Measurements from ENCODE around the gene ZSCAN16.
"Not testable (repeated sequence)": the region's sequence is repeated elsewhere in the genome, so short reads cannot be mapped to it uniquely, and the experiment has no call there.

Gene ZSCAN16

DNA sequence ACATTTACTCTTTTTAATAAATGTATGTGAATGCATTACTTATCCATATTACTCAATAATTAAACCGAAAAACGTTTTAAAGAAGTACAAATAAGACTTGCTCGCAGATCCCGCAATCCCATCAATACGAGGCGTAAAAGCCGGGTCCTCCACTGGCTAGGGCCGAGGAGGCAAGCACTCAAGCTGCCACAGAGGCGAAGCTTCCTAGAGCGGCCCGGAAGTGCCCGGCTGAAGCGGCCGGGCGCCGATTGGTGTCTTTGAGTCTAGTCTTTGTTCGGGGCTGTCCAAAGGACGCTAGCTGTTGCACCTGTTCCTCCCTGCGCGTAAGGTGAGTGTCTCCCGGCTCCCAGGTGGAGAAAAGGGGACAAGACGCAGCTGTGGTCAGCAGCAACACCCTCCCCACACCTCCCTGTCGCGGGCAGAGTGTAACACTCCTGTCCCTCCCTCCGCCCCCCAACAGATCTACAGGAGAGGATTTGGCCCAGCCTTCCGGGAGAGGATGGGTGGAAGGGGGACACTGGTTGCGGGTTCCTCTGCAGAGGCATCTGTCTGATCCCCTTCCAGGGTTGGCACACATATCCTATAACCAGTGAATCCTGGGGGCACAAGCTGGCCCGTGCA lies at the start of gene ZSCAN16:
TSS of gene ZSCAN16 (plus strand) at position 260 of the 621 bp plus-strand sequence. CDS start 835 bp downstream, outside the sequence.
- DNase-seq = peak; percentile 85

DNA sequence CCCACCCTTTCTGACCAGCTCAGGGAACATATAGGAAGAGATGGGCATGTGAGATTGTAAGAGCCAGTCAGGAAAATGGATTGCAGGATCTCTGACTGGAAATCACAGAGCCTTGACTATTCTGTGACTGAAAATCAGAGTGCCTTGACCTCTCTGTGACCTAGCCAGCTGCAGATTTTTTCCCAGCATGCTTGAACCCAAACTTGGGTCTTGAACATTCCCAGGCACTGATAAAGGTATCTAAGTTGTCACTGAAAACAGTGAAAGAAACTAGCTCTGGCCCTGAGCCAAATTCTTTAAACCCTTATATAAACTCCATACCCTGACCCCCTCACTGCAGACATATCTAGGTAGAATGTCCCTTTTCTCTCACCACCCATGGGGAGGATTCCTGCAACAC lies 46.4 kb upstream of the ZSCAN16 start:
- no peak for DNase-seq

DNA sequence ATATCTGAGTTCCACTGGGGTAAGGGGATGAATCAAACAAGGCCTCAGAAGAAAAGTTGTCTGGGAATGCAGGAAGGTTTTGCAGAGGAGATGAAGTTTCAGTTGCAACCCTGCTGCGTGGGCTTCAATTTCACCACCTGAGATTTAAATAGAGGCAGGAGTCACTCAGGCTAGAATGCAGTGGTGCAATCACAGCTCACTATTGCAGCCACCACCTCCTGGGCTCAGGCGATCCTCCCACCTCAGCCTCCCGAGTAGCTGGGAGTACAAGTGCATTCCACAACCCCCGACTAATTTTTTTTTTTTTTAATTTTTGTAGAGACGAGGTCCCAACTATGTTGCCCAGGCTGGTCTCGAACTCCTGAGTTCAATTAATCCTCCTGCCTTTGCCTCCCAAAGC lies 45.6 kb upstream of the ZSCAN16 start:
- DNase-seq = no peak

DNA sequence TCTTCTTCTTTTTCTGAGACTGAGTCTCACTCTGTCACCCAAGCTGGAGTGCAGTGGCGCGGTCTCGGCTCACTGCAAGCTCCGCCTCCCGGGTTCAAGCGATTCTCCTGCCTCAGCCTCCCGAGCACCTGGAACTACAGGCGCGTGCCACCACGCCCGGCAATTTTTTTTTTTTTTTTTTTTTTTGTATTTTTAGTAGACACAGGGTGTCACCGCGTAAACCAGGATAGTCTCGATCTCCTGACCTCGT lies 44.1 kb upstream of the ZSCAN16 start, which contains the start of gene ZNF165:
TSS of gene ZNF165 (plus strand) at position 188 of the 250 bp plus-strand sequence. CDS start 4,913 bp downstream, outside the sequence.
- not testable (repeated sequence) for DNase-seq

DNA sequence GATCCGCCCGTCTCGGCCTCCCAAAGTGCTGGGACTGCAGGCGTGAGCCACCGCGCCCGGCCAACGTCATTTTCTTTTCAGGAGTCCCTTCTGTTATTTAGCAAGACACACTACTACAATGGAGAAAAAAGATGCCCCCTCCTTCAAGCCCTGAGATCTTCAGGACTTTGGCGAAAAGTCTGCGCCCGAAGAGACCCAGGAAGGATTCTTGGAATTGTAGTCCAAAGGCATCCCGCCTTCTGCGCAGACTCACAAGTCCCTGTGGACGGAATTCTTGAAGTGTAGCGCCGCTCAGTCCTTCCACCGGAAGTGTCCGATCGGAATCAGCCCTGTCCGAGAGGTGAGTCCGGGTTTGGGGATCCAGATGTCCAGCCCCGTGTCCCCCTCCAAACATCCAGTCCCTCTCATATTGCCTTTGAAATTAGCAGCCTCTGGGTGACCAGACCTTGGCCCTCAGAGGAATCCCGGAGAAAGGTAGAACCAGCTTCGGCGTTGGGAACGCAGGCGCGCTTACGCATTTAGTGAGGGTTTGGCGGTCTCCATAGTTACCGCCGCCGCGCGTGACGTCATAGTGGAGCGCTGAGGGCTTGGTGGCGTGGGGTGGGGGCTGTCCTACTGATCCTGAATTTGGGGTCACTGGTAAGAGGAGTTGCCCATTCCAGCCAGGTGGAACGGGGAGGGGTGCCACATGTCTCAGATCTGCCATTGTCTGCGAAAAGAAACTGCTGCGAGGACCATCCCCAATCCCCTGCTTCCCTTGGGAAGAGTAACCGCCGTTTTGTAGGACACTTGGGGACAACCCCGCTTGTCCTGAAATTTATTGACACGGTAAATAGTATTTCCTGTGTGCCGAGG lies 43.6 kb upstream of the ZSCAN16 start:
- peak; percentile 95 for DNase-seq

DNA sequence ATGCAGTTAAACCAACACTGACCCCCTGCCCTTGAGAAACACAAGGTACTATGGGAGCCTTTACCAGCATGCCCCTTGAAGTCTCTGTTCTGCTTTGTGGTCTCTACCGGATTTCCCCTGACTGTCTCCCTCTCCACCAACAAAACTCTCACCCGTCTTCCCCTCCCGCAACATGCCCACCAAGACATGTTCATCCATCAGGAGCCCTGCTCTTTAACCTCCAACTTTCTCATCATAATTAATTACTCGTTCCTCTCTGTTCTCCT lies 43.0 kb upstream of the ZSCAN16 start:
- DNase-seq = peak; percentile 74

DNA sequence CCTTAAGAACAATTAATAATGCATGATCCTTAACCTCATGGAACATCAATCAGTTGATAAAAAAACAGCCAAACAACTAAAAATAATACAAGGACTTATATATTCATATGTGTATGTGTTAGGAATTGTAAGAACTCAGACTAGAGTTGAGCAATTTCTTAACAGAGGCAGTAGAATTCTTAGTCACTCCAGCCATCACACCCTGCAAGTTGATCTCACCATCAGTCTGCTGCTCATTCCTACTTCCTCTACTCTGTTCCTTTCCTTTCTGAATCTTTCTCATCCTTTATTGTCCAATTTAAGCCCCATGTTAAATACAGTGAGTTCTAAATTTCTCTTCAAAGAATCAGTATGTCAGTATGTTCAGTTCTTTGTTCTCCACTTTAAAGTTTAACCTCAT lies 41.5 kb upstream of the ZSCAN16 start:
- no peak for DNase-seq

DNA sequence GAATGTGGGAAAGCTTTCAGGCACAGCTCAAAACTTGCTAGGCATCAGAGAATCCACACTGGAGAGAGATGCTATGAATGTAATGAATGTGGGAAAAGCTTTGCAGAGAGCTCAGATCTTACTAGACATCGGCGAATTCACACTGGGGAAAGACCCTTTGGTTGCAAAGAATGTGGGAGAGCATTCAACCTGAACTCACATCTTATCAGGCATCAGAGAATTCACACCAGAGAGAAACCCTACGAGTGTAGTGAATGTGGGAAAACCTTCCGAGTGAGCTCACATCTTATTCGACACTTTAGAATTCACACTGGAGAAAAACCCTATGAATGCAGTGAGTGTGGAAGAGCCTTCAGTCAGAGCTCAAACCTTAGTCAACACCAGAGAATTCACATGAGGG lies 35.4 kb upstream of the ZSCAN16 start:
- no peak for DNase-seq

DNA sequence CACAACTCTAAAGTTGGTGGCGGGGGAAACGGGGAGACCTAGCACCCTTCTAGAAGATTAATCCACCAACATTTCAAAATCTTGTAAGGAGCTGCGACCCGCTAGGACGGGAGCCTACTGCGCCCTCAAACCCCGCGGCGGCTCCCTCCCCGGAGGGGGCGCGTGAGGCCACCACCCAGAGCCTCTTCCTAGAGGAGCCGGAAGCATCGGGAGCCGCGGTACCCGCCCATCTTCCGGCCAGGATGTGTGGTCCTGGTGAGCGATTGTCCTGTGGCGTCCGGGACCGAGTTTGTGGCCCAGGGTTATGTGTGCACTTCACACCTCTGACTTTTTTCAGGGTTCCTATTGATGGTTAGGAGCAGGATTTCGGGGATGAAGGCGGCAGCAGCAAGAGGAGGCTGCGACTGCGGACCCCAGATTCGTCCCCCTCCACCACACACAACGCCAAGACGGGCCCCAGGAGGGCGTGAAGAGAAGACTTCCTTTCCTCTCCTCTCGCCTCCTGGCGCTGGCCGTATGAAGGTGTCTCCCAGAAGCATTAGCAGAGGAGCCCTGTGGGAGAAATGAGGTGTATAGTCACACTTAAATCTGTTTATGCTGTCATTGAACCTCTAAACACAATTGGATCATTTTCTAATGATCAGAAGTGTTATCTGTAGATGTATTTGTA lies 33.4 kb upstream of the ZSCAN16 start:
- no peak for DNase-seq

DNA sequence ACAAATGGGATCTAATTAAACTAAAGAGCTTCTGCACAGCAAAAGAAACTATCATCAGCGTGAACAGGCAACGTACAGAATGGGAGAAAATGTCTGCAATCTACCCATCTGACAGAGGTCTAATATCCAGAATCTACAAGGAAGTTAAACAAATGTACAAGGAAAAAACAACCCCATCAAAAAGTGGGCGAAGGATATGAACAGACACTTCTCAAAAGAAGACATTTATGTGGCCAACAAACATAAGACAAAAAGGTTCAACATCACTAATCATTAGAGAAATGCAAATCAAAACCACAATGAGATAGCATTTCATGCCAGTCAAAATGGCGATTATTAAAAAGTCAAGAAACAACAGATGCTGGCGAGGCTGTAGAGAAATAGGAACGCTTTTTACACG lies 22.2 kb upstream of the ZSCAN16 start:
- DNase-seq = not testable (repeated sequence)

DNA sequence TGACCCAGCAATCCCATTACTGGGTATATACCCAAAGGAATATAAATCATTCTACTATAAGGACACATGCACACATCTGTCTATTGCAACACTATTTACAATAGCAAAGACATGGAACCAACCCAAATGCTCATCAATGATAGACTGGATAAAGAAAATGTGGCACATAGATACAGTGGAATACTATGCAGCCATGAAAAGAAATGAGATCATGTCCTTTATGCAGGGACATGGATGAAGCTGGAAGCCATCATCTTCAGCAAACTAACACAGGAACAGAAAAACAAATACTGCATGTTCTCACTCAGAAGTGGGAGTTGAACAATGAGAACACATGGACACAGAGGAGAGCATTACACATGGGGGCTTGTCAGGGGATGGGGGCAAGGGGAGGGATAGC lies 21.7 kb upstream of the ZSCAN16 start:
- not testable (repeated sequence) for DNase-seq

DNA sequence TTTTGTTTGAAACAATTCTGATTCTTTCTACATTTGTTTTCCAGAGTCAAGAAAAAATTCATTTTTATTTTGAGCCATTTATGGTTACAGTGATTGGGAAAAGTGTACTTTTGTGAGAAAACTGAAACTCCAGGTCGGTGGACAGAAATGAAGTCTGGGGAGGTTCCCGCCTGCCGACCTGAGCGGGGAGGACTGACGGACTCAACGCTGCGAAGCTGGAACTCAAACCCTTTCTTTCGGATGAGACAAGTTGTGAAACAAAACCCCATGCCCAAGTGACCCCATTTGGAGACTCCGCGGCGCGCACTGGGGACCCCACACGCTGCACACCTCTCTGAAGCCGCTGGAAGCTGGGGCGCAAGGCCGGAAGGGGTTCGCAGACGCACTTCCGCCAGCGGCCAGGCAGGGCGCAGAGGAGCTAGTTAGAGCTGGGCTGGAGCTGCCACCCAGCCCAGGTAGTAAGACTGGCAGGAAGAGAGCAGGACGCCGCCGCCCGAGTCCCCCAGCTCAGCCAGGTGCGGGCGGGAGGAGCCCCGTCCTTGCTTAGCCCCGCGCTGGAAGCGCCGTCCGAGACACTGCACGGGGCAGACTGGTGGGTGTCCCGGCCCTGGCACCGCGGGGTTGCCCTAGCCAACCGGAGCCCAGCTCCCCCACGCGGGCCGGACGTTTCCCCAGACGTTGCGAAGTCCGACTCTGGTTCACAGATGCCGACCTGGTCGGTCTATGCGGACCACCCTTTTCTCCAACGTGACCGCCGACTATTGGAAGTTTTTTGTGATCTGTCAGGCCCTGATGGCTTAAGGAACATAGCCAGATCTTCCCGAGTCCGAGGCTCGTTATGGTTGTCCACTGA lies 19.8 kb upstream of the ZSCAN16 start:
- peak; percentile 88 for DNase-seq

DNA sequence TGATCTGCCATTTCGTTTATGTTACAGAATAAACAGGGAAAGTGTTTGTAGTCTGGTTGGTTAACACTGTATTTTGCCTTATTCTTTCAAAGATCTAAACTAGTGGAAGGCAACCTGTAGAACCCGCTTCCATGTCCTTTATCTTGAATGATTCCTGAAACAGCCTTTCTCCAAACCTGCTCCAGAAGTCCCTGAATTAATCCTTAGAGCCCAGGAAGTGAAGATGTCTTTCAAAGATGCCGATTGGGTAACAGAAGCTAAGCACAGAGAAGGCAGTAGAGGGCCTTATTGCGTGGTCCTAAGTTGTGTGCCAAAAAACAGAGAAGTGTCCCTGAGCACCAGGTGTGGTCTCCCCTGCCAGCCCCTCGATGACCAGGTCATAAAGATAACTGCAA lies 19.2 kb upstream of the ZSCAN16 start:
- no peak for DNase-seq

DNA sequence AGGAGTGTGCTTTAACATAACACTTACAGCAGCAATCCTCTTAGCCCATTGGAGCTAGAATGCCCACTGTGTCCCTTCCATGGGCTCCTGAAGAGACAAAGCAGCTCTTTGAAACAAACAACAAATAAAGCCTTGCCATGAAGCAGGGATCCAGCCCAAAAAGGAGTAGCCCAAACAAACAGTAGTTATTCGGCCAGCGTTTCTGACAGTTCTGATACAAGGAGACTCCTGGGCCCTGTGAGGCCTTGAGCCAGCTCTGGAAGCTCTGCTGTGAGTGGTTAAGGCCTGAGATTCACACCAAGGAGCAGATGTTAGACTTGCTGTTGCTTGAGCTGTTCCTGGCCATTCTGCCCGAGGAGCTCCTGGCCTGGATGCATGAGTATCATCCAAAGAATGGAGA lies 16.9 kb upstream of the ZSCAN16 start:
- DNase-seq = no peak

DNA sequence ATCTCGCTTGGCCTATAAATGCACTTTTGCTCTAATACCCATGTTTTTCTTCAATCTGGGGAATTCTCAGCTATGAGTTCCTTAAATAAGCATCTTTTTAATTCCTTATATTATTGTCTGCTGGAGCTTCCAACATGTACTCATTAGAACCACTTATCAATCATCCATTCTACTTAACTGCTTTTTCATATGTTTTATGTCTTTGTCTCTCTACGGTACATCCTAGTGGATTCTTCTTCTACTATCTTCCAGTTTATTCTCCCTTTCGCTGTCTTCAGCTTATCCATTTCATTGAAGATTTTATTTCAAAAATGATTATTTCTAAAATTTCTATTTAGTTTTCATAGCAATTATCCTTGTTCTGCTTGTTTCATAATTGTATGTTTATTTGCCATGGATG lies 12.4 kb upstream of the ZSCAN16 start:
- no peak for DNase-seq

DNA sequence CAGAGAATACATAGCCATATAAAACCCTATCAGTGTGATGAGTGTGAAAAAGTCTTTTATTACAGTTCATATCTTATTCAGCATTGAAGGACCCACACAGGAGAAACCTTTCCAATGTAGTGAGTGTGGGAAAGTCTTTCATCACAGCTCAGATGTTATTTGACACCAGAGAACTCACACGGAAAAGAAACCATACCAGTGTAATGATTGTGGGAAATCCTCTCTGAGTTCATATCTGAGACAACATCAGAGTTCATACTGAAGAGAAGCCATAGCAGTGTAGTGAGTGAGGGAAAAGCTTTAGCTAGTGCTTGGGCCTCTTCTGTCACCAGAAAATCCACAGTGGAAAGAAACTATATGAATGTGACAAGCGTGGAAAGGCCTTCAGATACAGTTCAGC lies 8.6 kb upstream of the ZSCAN16 start:
- no peak for DNase-seq

DNA sequence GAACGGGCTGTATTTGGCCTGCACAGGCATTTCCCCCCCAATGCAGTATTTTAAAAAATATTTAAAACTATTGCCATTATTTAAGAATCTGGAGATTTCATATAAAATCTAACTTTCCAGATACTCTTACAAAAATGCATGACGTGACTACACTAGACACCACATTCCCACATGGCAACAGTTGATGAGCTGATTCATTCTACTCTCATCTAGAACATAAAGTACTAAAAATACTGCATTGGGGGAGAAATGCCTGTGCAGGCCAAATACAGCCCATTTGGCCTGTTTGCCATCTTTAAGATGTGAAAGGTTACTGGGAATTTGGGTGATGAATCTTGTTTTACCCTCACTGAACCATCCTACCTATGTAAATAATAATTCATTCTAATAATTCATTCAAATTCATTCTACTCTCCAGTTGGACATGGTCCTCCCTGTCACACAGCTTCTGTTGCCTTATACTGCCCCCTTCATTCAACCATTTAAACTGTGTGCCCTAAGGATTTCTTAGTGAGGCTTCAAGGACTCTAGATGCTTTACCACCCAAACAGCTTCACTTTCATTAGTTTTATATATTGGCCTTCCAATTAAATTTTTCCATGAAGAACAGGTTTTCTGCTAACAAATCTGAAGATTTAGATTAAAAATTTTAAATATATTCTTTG lies 6.9 kb upstream of the ZSCAN16 start:
- DNase-seq = no peak

DNA sequence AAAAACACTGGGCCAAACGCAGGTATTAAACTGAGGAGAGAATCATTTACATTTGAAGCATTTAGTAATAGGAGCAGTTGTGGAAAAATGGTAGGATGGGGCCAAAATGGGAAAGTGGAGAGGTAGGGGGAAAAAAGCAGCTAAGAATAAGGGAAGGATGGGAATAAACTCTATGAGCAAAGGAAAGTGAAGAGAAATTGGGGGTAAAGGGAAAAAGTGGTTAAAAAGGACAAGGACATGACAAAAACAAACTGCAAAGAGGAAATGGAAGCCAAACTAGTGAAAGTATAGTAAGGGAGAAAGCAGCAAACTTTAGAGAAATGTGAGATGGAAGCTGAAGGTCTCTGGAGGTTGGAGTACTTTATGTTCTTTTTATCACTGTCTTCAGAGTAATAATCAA lies 6.2 kb upstream of the ZSCAN16 start:
- no peak for DNase-seq

DNA sequence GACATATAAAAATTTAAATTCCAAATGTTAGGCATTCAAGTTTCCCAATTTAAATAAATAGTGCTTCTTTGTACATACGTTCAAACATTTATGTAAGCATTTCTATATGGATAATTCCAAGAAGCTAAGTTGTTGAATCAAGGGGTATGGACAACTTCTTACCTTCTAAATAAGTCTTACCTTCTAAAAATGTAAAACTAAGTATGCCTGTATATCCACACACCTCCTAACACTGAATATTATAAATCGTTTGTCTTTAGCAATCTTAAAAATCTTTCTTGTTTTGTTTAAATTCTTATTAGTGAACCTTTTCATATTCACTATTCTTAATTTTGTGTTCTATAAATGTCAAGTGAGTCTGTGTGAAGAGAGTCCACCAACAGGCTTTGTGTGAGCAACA lies 2.5 kb upstream of the ZSCAN16 start:
- no peak for DNase-seq

DNA sequence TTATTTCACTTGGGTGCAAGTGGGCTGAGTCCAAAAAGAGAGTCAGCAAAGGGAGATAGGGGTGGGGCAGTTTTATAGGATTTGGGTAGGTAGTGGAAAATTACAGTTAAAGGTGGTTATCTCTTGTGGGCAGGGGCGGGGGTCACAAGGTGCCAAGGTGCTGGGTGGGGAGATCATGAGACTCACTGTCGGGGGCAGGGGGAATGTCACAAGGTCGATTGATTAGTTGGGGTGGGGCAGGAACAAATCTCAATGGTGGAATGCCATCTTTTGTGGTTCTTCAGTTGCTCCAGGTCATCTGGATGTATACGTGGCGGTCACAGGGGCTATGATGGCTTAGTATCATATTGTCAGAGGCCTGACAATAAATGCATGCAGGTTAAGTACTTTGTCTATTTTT lies 2.1 kb upstream of the ZSCAN16 start:
- not testable (repeated sequence) for DNase-seq

DNA sequence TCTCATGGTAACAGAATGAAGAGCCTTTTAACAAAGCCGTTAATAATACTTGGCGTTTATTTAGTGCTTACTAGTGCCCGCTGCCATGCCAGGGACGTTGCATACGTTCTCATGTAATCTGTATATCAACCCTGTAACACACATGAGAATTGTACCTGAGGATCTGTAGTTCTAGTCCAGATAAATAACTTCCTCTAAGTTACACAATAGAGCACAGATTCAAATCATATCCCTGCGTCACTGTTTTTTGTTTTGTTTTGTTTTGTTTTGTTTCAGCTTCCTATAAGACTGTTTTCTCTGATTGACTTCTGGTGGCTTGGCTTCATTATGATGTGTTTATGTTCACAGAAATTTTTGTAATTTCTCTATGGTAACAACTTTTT lies 553 bp downstream of the ZSCAN16 start:
- peak; percentile 47 for DNase-seq

DNA sequence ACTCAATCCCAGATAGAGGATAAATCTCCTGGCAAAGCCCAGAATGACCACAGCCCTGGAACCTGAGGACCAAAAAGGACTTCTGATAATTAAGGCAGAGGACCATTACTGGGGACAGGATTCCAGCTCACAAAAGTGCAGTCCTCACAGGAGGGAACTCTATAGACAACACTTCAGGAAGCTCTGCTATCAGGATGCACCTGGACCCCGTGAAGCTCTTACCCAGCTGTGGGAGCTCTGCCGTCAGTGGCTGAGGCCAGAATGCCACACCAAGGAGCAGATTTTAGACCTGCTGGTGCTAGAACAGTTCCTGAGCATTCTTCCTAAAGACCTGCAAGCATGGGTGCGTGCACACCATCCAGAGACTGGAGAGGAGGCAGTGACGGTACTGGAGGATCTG lies 992 bp downstream of the ZSCAN16 start:
- DNase-seq = no peak

DNA sequence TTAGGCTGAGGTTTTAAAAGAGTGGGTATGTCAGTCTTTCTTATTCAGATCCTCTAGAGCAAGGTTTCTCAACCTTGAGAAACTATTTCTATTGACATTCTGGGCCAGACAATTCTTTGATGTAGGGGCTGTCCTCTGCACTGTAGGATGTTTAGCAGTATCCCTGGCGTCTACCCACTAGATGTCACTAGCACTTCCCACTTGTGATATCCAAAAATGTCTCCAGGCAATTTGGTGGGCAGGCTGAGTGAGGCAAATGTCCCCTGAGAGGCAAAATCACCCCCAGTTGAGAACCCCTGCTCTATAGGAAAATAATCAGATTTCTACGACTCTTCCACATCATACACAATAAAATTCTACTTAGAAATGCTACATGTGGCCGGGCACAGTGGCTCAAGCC lies 9.6 kb downstream of the ZSCAN16 start:
- peak; percentile 52 for DNase-seq
